Vagina (tissue), 2 donors: ENCODE data around the gene GPR18.

Experiments used
- CTCF ChIP-seq, 3 experiments: fragments of 450-650 bp in 2 of 3; fragments of 200-600 bp in 1 of 3; sonication (generic) in 1 of 3; IDR thresholded peaks; one replicate each; pipeline ENCODE4 v1.5.1; 2017 to 2019; ENCODE audit warnings: antibody characterized with exemption in 3 of 3, mild to moderate bottlenecking in 2 of 3, moderate library complexity in 2 of 3
- POLR2A ChIP-seq, 2 donors: fragments of 450-650 bp; IDR thresholded peaks; one replicate each; pipeline ENCODE4 v1.6.1; 2017; ENCODE audit warnings: antibody characterized with exemption in 2 of 2, mild to moderate bottlenecking in 2 of 2, moderate library complexity in 2 of 2

GRCh38 chr13:99281811-99282263, 23.7 kb upstream of the GPR18 start:
- TF ChIP-seq POLR2A (IDR thresholded peaks at IDR 0.05): no peak
- no peak for TF ChIP-seq CTCF (IDR thresholded peaks at IDR 0.05)
